T-helper 9 cell (primary cell): ENCODE data around the gene CPE.

Source experiments
- DNase-seq: peaks from one replicate; pipeline ENCODE4 v3.0.0-alpha.2; 2020

CPE gene

DNA sequence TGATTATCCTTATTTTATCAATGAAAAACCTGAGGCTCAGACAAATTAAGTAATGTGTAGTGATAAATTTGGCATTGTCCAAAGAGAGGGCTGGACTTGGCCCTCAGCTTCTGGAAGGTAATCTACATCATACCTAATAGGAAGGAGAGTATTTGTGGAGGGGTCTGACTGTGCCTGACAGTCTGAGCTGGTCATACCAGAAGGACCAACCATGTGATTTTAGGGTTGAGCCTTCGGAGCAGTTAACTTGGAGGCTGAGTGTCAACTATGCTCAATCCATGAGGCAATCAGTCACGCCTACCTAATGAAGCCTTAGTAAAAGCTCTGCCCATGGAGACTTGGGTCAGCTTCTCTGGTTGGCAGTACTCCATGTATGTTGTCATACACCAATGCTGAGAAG lies 136.4 kb downstream of the CPE start:
- DNase-seq, result no peak

GRCh38 chr4:165516281-165516833 lies 137.5 kb downstream of the CPE start:
- DNase-seq, result no peak

DNA sequence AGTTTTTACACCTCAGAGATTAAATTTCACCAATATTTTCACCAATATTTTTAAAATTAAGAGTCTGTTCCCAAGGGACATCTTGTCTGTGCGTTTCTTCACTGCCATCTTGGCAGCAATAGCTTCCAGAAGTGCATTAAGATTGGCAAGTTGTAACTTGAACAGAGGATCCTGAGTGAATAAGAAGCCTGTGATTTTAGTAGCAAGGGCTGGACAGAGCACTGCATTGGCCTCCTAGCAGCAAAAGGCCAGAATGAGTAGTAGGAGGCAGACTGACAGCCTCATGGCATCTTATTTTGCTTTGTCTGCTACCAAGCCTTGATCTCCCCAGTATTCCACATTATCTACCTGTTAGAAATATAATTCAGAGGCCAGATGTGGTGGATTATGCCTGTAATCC lies 138.4 kb downstream of the CPE start:
- no peak for DNase-seq

GRCh38 chr4:165518024-165518616 lies 139.3 kb downstream of the CPE start:
- no peak for DNase-seq

GRCh38 chr4:165518686-165519085 lies 139.9 kb downstream of the CPE start:
- DNase-seq, result no peak

GRCh38 chr4:165519591-165519990 lies 140.8 kb downstream of the CPE start:
- DNase-seq, result no peak

DNA sequence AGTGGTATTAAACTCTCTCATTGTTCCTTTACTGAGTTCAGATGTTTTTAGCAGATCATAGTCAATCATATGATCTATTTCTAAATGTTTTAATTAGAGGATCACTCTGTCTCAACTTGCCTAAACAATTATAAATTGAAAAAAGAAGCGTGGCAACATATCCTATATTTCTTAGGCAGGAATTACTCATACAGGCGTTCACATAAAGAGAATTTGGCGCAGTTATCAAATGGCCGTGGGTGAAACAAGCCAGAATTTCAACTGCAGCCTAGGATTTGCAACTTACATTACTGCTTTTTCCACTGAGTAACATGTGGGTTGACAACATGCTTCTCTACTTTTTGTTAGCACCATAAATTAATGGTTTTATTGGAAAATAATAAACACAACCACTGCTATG lies 141.3 kb downstream of the CPE start:
- DNase-seq, result no peak

DNA sequence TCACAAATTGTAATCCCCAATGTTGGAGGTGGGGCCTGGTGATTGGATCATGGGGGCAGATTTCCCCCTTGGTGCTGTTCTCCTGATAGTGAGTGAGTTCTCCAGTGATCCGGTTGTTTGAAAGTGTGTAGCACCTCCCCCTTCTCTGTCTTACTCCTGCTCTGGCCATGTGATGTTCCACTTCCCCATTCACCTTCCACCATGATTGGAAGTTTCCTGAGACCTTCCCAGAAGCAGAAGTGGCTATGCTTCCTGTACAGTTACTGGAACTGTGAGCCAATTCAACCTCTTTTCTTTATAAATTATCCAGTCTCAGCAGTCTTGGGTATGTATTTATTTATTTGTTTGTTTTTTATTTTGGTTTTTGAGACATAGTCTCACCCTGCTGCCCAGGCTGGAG lies 143.2 kb downstream of the CPE start:
- no peak for DNase-seq

GRCh38 chr4:165524532-165525190 lies 145.9 kb downstream of the CPE start:
- DNase-seq, result no peak

DNA sequence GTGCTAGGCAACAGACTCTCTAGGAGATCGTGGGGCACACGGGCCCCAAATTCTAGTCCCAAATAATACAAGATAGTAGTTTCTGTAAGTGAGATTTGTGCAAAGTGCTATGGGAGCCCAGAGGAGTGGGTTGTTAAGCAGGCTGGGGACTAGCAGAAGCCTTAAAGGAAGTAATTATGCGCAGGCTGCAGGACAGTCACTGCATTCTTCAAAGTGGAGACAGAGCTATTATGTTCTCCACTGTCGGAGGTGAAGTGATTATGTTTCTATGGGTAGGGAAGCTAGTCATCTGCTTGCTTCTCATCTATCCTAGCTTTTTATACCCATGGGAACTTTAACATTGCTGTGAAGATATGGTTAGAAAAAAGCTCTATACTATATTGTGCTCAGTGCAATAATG lies 154.2 kb downstream of the CPE start:
- DNase-seq, result no peak

GRCh38 chr4:165537028-165537648 lies 158.3 kb downstream of the CPE start:
- DNase-seq, result no peak

- no peak for DNase-seq
Observed at GRCh38 chr4:165539801-165540200, 161.0 kb downstream of the CPE start.

- DNase-seq, result no peak
Observed at GRCh38 chr4:165540206-165540830, 161.5 kb downstream of the CPE start.

DNA sequence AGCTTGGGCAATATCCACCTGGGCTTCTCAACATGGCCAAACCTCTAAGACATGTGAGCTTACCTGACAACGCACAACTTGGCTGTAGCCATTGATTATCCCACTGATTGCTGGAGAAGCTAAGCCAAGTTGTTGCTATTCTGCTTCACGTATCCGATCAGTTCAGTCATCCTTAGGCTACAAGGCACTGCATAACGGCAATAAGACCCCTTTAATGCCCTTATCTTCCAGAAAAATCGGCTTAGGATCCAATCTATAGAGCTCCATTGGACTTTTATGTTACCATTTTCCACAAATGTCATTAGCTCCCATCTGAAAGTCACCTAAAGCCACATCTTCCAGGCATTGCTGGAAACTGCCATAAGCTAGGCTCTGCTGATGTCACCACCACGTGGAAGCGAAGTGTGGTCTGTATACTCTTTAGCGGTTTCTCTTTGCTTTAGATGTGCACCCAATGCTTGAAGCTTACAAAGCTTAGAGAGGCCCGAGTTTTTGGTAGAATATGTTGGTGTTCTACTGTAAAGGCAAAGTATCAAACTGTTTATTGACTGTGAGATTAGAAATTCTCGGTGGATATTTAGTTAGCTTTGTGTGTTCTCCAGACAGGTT lies 163.1 kb downstream of the CPE start:
- DNase-seq, result no peak

DNA sequence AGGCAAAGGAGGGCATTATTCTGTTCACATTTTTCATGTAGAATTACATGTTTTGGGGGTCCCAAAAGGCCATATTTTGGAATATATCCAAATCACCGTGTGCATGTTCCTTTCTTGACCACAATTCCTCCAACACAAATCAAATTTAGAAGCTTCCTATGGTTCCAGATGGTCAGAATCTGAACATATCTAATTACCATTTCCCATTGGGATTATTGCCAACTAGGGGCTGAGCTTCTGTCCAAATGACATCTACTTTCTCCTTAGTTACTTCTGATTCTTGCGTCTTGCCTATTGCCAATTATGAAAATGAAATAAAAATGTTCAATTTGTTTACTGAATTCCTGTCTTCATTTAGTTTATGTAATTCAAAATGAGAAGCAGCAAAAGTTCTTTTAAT lies 163.7 kb downstream of the CPE start:
- DNase-seq, result no peak
